Liver (tissue), 9 donors: ENCODE data around the gene VPS11. TPM values are rescaled to one million over a fixed set of nuclear protein-coding genes. Genes with fewer than 3 reads are reported as not detected.

Experiments
- DNase-seq: peaks from one replicate; pipeline ENCODE4 v3.0.0-alpha.2; 2017; ENCODE audit warnings: low spot score
- H3K27ac ChIP-seq, 2 donors: one replicate each; pipeline ENCODE4 v1.7.0; 2013; ENCODE audit warnings: inconsistent platforms in 2 of 2, low read length in 2 of 2, control low read depth in 1 of 2, low read depth in 1 of 2, mild to moderate bottlenecking in 1 of 2
- H3K27me3 ChIP-seq, 4 donors: one replicate each; pipeline versions ENCODE4 v1.6.1 to v1.7.0; 2013; ENCODE audit warnings: low read length in 3 of 4, inconsistent platforms in 1 of 4, mild to moderate bottlenecking in 1 of 4, moderate library complexity in 1 of 4; ENCODE audit not compliant: control insufficient read depth in 4 of 4, insufficient read depth in 4 of 4
- H3K36me3 ChIP-seq, 4 donors: one replicate each; pipeline versions ENCODE4 v1.6.1 to v1.7.0; 2013; ENCODE audit warnings: low read length in 3 of 4, mild to moderate bottlenecking in 3 of 4, low read depth in 1 of 4, moderate library complexity in 1 of 4; ENCODE audit not compliant: control insufficient read depth in 4 of 4, insufficient read depth in 3 of 4
- H3K4me1 ChIP-seq, 4 donors: one replicate each; pipeline versions ENCODE4 v1.6.1 to v1.7.0; 2013; ENCODE audit warnings: low read length in 3 of 4, mild to moderate bottlenecking in 3 of 4, moderate library complexity in 1 of 4; ENCODE audit not compliant: control insufficient read depth in 4 of 4, insufficient read depth in 4 of 4
- H3K4me3 ChIP-seq, 3 donors: one replicate each; pipeline versions ENCODE4 v1.6.1 to v1.7.0; 2013; ENCODE audit warnings: low read length in 3 of 3, control low read depth in 1 of 3, low read depth in 1 of 3, mild to moderate bottlenecking in 1 of 3
- H3K9ac ChIP-seq, 2 donors: one replicate each; pipeline ENCODE4 v1.7.0; 2013; ENCODE audit warnings: low read length in 2 of 2, mild to moderate bottlenecking in 2 of 2, moderate library complexity in 2 of 2, control low read depth in 1 of 2, low read depth in 1 of 2
- H3K9me3 ChIP-seq, 4 donors: one replicate each; pipeline versions ENCODE4 v1.6.1 to v1.7.0; 2013; ENCODE audit warnings: low read length in 3 of 4; ENCODE audit not compliant: control insufficient read depth in 4 of 4
- ATF3 ChIP-seq: IDR thresholded peaks from 2 replicates; pipeline ENCODE4 v1.6.1; 2016; ENCODE audit warnings: antibody characterized with exemption
- EGR1 ChIP-seq, 2 donors: IDR thresholded peaks; 2 replicates each; pipeline ENCODE4 v1.6.1; 2016 to 2018; ENCODE audit warnings: antibody characterized with exemption in 2 of 2, low read depth in 2 of 2
- FOXA1 ChIP-seq: IDR thresholded peaks from 2 replicates; pipeline ENCODE4 v1.6.1; 2016; ENCODE audit warnings: antibody characterized with exemption
- FOXA2 ChIP-seq: IDR thresholded peaks from 2 replicates; pipeline ENCODE4 v1.6.1; 2016; ENCODE audit warnings: antibody characterized with exemption
- HNF4G ChIP-seq: IDR thresholded peaks from 2 replicates; pipeline ENCODE4 v1.6.1; 2016; ENCODE audit warnings: antibody characterized with exemption
- JUND ChIP-seq, 2 donors: IDR thresholded peaks; 2 replicates each; pipeline ENCODE4 v1.6.1; 2016; ENCODE audit warnings: antibody characterized with exemption in 2 of 2
- MAX ChIP-seq: IDR thresholded peaks from 2 replicates; pipeline ENCODE4 v1.6.1; 2016; ENCODE audit warnings: antibody characterized with exemption
- NR2F2 ChIP-seq: IDR thresholded peaks from 2 replicates; pipeline ENCODE4 v1.6.1; 2016; ENCODE audit warnings: antibody characterized with exemption
- RXRA ChIP-seq, 2 donors: IDR thresholded peaks; 2 replicates each; pipeline ENCODE4 v1.6.1; 2017 to 2018; ENCODE audit warnings: antibody characterized with exemption in 2 of 2, mild to moderate bottlenecking in 1 of 2
- SP1 ChIP-seq: IDR thresholded peaks from 2 replicates; pipeline ENCODE4 v1.6.1; 2018; ENCODE audit warnings: antibody characterized with exemption, mild to moderate bottlenecking
- TAF1 ChIP-seq: conservative IDR thresholded peaks from 2 replicates; pipeline ENCODE4 v1.6.1; 2016; ENCODE audit warnings: antibody characterized with exemption, mild to moderate bottlenecking
- WGBS: extraction: QIAGEN DNeasy Blood & Tissue Kit; methylation state at CpG from one replicate; pipeline ENCODE4 v1.1.7; 2013; 5-methylcytosine and 5-hydroxymethylcytosine counted together
- polyA plus RNA-seq, 2 donors: library from polyadenylated mRNA; stranded (reverse) in 1 of 2; unstranded in 1 of 2; fragments of 200-250 nt in 1 of 2; fragments of >200 nt in 1 of 2; fragmentation: Nextera tagmentation in 1 of 2; extraction: Ambion mirVana in 1 of 2; gene quantifications; one replicate each; pipeline versions ENCODE4 v1.2.1 to v1.2.3, GENCODE V29; 2013 to 2015
- total RNA-seq, 2 donors: library from RNA; depleted of rRNA; stranded (reverse); fragments of >200 nt; gene quantifications; one replicate each; pipeline ENCODE4 v1.2.3, GENCODE V29; 2014
- TF ChIP-seq, protein P1 (sequence below): IDR thresholded peaks from 2 replicates; pipeline ENCODE4 v1.6.1; 2016; ENCODE audit warnings: antibody characterized with exemption
- TF ChIP-seq, protein P2 (sequence below): IDR thresholded peaks from 2 replicates; pipeline ENCODE4 v1.6.1; 2016; ENCODE audit warnings: antibody characterized with exemption, mild to moderate bottlenecking
- donor health status: healthy.
- donor health status: healthy.
- donor health status: healthy.
- donor health status: healthy.
- donor health status: healthy.

VPS11 gene
- total and polyA plus RNA-seq, 4 donors = 7.2 to 17.4 (median 12.2) TPM

DNA sequence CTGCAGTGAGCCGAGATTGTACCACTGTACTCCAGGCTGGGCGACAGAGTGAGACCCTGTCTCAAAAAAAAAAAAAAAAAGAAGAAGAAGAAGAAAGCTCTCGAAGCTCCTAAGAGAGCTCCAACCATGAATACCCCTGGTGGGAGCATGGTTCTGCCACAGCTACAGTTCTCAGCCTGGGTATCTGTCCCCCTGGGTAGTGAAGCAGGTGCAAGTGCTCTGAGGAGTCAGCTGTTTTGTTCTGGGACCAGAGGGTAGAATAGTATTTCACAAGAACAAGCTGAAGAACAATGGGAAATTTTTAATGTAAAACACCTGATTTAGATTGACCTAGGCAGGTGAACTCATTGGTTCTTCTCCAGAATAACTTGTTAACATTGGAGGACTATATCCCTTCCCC lies 6.4 kb upstream of the VPS11 start:
- TF ChIP-seq RXRA (IDR thresholded peaks at IDR 0.05) = no peak
- TF ChIP-seq ATF3 = no peak
- no peak for TF ChIP-seq TAF1
- no peak for TF ChIP-seq JUND (IDR thresholded peaks at IDR 0.05)
- TF ChIP-seq MAX = no peak
- TF ChIP-seq, protein P1, sequence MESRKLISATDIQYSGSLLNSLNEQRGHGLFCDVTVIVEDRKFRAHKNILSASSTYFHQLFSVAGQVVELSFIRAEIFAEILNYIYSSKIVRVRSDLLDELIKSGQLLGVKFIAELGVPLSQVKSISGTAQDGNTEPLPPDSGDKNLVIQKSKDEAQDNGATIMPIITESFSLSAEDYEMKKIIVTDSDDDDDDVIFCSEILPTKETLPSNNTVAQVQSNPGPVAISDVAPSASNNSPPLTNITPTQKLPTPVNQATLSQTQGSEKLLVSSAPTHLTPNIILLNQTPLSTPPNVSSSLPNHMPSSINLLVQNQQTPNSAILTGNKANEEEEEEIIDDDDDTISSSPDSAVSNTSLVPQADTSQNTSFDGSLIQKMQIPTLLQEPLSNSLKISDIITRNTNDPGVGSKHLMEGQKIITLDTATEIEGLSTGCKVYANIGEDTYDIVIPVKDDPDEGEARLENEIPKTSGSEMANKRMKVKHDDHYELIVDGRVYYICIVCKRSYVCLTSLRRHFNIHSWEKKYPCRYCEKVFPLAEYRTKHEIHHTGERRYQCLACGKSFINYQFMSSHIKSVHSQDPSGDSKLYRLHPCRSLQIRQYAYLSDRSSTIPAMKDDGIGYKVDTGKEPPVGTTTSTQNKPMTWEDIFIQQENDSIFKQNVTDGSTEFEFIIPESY = no peak
- TF ChIP-seq NR2F2 = no peak
- no peak for TF ChIP-seq HNF4G
- TF ChIP-seq FOXA1 = no peak
- no peaks in the 10 kb centered on the region for H3K9me3 ChIP-seq
- DNase-seq = no peak
- H3K4me1 ChIP-seq = peaks cover 0 to 14% (median 9%) of the 10 kb centered on the region in 4 donors
- 95% methylated on average over 3 of the region's 3 CpGs for WGBS
- H3K27ac ChIP-seq = no peak overlapping the region
- no peaks in the 10 kb centered on the region for H3K36me3 ChIP-seq
- H3K9ac ChIP-seq = no peak overlapping the region
- no peak overlapping the region for H3K4me3 ChIP-seq
- no peaks in the 10 kb centered on the region for H3K27me3 ChIP-seq

DNA sequence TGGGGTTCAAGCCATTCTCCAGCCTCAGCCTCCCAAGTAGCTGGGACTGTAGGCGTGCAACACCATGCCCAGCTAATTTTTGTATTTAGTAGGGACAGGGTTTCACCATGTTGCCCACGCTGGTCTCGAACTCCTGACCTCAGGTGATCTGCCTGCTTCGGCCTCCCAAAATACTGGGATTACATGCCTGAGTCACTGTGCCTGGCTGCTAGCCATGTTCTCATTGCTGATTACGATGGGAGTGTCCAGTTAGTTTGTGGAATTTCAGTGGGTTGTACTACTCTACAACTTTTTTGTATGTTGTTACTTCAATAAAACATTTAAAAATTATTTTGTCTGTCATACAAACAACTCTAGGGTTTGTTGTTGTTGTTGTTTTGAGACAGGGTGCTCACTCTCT lies 4.8 kb upstream of the VPS11 start:
- DNase-seq = peak; percentile 84
- H3K9ac ChIP-seq = no peak overlapping the region
- no peaks in the 10 kb centered on the region for H3K36me3 ChIP-seq
- peaks cover 2 to 17% (median 9%) of the 10 kb centered on the region in 4 donors for H3K4me1 ChIP-seq
- TF ChIP-seq FOXA2 (no peak), JUND (IDR thresholded peaks at IDR 0.05) (no peak), HNF4G (no peak), SP1 (no peak), TAF1 (no peak), ATF3 (no peak), RXRA (IDR thresholded peaks at IDR 0.05) (no peak), MAX (no peak), EGR1 (IDR thresholded peaks at IDR 0.05; ENCODE audit: low read depth in 2 of 2) (no peak)
- TF ChIP-seq, protein P2, sequence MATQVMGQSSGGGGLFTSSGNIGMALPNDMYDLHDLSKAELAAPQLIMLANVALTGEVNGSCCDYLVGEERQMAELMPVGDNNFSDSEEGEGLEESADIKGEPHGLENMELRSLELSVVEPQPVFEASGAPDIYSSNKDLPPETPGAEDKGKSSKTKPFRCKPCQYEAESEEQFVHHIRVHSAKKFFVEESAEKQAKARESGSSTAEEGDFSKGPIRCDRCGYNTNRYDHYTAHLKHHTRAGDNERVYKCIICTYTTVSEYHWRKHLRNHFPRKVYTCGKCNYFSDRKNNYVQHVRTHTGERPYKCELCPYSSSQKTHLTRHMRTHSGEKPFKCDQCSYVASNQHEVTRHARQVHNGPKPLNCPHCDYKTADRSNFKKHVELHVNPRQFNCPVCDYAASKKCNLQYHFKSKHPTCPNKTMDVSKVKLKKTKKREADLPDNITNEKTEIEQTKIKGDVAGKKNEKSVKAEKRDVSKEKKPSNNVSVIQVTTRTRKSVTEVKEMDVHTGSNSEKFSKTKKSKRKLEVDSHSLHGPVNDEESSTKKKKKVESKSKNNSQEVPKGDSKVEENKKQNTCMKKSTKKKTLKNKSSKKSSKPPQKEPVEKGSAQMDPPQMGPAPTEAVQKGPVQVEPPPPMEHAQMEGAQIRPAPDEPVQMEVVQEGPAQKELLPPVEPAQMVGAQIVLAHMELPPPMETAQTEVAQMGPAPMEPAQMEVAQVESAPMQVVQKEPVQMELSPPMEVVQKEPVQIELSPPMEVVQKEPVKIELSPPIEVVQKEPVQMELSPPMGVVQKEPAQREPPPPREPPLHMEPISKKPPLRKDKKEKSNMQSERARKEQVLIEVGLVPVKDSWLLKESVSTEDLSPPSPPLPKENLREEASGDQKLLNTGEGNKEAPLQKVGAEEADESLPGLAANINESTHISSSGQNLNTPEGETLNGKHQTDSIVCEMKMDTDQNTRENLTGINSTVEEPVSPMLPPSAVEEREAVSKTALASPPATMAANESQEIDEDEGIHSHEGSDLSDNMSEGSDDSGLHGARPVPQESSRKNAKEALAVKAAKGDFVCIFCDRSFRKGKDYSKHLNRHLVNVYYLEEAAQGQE = no peak
- no peak overlapping the region for H3K27ac ChIP-seq
- H3K27me3 ChIP-seq = no peaks in the 10 kb centered on the region
- H3K4me3 ChIP-seq = no peak overlapping the region
- 60% methylated on average over 5 of the region's 5 CpGs for WGBS
- no peaks in the 10 kb centered on the region for H3K9me3 ChIP-seq
